Measurements from ENCODE around the gene SLC25A36. TPM values are rescaled to one million over a fixed set of nuclear protein-coding genes. Genes with fewer than 3 reads are reported as not detected.
"Not testable (repeated sequence)": the region's sequence is repeated elsewhere in the genome, so short reads cannot be mapped to it uniquely, and the experiment has no call there.

Gene SLC25A36
- total RNA-seq, 2 donors from 2014 or later, result 47.2 to 98.6 TPM

DNA sequence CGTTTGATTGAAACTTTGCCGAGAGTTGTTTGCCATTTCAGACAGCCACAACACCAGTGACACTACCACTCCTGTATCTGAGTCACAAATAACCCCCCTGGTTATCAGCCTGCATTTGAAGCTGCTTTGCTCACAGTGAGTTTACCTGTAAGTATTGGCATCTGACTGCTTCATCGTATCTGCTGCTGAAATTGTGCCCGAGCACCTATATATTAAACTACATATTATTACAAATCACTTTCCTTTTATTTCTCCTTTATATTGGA is 70.3 kb downstream of the SLC25A36 start:
- Mint-ChIP-seq H3K9me3 (no peaks in the 10 kb centered on the region), H3K36me3 (no peaks in the 10 kb centered on the region), H3K27ac (no peak overlapping the region)
- peak; percentile 14 to 73 for ATAC-seq
- no peak for DNase-seq (ENCODE audit: low spot score in 2 of 2)

DNA sequence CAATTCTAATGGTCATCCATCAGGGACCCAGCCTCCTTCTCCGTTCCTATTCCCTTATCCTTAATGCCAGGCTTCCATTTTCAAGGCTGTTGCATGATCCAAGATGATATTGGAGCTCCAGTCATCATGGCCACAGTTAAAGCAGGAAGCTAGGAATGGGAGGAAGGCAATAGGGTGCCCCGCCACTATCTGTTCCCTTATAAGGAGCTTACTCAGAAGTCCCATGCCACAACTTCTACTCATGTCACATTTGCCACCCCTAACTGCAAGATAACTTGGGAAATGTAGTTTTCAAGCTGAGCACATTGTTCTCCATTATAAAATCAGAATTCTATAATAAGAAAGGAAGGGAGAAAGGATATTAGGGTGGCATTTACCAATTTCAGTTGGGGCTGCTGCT is 70.9 kb downstream of the SLC25A36 start:
- Mint-ChIP-seq H3K27ac (no peak overlapping the region), H3K36me3 (peaks cover 0 to 3% of the 10 kb centered on the region in 2 donors), H3K9me3 (no peaks in the 10 kb centered on the region)
- DNase-seq (ENCODE audit: low spot score in 2 of 2), result no peak
- ATAC-seq, result no peak

DNA sequence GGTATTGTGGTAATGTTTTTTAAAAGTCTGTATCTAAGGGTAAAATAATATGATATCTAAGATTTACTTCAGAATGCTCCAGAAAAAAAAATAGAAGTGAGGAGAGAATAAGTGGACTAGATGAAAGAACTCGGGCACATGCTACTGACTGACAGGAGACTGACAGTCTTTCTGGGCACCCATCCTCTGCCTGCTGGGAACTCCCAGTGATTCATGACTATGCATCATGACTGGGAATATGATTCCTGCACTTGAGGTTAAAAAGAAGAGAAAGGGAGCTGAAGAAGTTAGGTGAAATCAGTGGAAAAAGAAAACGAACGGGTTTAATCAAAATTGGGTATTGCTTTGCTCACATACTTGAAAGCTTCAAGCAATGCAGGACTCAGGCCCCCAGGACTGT is 73.8 kb downstream of the SLC25A36 start:
- Mint-ChIP-seq H3K27ac (no peak overlapping the region), H3K9me3 (no peaks in the 10 kb centered on the region), H3K36me3 (peaks cover 0 to 8% of the 10 kb centered on the region in 2 donors)
- ATAC-seq (no peak), DNase-seq (ENCODE audit: low spot score in 2 of 2) (no peak)

DNA sequence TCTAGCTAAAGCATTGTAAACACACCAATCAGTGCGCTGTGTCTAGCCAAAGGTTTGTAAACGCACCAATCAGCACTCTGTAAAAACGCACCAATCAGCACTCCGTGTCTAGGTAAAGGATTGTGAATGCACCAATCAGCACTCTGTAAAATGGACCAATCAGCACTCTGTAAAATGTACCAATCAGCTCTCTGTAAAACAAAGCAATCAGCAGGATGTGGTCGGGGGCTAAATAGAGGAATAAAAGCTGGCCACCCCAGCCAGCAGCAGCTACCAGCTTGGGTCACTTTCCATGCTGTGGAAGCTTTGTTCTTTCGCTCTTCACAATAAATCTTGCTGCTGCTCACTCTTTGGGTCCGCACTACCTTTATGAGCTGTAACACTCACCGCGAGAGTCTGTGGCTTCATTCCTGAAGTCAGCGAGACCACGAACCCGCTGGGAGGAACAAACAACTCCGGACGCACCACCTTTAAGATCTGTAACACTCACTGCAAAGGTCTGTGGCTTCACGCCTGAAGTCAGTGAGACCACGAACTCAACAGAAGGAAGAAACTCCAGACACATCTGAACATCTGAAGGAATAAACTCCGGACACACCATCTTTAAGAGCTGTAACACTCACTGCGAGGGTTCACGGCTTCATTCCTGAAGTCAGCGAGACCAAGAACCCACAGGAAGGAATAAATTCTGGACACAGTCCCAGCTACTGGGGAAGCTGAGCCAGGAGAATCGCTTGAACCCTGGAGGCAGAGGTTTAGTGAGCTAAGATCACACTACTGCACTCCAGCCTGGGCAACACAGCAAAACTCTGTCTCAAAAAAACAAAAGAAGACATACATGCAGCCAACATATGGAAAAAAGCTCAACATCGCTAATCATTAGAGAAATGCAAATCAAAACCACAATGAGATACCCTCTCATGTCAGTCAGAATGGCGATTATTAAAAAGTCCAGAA is 76.0 kb downstream of the SLC25A36 start:
- ATAC-seq (peak; percentile 38 to 48), DNase-seq (ENCODE audit: low spot score in 2 of 2) (peak in 1 of 2 donors; percentile 60)
- H3K36me3 Mint-ChIP-seq, H3K9me3 Mint-ChIP-seq: not testable (repeated sequence)
- peak overlapping the region; percentile 69 for H3K27ac Mint-ChIP-seq

DNA sequence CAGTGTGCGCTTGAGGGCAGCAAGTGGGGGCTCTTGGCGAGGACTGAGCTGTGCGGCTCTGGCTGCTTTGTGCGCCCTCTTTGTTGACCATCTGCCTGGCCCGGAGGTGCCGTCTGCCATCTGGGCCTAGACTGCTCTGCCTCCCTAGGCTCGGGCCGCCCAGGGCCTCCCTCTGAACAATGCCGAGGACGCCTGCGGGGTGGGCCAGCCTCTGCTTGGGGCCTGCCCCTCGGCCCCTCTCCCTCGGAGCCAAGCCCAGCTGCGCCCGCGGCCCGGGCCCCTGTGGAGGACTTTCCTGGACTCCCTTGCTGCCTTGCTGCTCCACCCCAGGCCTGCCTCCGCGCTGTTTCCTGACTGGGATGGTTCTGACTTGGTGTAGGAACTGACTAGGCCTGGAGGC is 77.6 kb downstream of the SLC25A36 start:
- no peak overlapping the region for H3K27ac Mint-ChIP-seq
- DNase-seq (ENCODE audit: low spot score in 2 of 2) (no peak), ATAC-seq (no peak)
- peaks cover 0 to 8% of the 10 kb centered on the region in 2 donors for H3K36me3 Mint-ChIP-seq
- H3K9me3 Mint-ChIP-seq, result no peaks in the 10 kb centered on the region

DNA sequence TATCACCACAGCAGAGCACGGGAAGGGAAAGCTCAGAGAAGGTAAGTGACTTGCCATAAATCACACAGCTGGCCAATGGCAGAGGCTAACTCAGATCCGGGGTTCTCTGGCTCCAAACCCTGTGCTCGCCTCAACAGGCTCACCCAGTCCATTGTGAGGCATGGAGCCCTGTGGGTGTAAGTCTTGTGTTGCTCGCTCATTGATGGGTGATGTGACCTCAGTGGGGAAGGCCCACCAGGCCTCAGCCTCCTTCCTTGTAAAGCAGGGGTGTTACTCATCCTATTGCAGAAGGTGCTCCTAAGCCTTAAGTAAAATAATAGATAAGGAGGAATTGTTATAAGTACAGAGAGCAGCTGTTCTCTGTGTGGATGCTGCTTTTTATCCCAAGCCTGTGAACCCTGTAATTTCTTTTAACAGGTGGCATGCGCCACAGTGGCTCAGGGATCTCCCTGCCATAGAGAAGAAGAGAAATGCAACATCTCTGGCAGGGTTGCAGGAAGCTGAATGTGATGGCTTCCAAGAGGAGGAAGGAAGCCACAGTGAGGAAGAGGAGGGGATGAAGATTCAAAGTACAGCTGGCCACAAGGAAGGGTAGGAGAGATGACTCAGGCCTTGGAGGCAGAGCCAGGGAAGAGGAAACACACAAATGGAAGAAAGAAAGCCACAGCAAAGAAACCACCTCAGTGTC is 78.7 kb downstream of the SLC25A36 start:
- Mint-ChIP-seq H3K36me3 (peaks cover 0 to 8% of the 10 kb centered on the region in 2 donors), H3K9me3 (no peaks in the 10 kb centered on the region), H3K27ac (peak overlapping the region in 1 of 2 donors; percentile 65)
- peak; percentile 47 to 85 for ATAC-seq
- no peak for DNase-seq (ENCODE audit: low spot score in 2 of 2)

DNA sequence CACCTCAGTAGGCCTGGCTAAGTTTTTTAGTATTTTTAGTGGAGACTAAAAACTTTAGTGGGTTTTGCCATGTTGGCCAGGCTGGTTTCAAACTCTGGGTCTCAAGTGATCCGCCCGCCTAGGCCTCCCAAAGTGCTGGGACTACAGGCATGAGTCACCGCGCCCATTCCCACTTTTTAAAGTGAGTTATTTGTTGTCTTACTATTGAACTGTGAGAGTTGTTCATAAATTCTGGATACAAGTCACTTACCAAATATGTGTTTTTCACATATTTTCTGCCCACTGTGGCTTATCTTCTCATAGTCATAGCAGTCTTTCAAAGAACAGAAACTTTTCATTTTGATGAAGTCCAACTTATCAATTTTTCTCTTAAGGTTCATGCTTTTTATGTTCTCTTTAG is 79.6 kb downstream of the SLC25A36 start:
- no peaks in the 10 kb centered on the region for H3K9me3 Mint-ChIP-seq
- H3K27ac Mint-ChIP-seq, result no peak overlapping the region
- ATAC-seq (no peak), DNase-seq (ENCODE audit: low spot score in 2 of 2) (no peak)
- H3K36me3 Mint-ChIP-seq, result peaks cover 0 to 8% of the 10 kb centered on the region in 2 donors

Other genes starting within 250 kb of the SLC25A36 start
- gene SPSB4, start 109.5 kb downstream of the SLC25A36 start, total RNA-seq, result not detected

All from activated naive CD4-positive, alpha-beta T cell treated with anti-CD3 and anti-CD28 coated beads, Interleukin-2, amount 50 U/mL, for 72 hours (primary cell).